ENCODE measurements around the gene TUBD1. TPM values are rescaled to one million over a fixed set of nuclear protein-coding genes. Genes with fewer than 3 reads are reported as not detected.
"Not testable (repeated sequence)": the region's sequence is repeated elsewhere in the genome, so short reads cannot be mapped to it uniquely, and the experiment has no call there.

TUBD1 gene
- total RNA-seq, 1 experiment from 2014 or later = 10.6 TPM

GRCh38 chr17:59858932-59859331 is 33.8 kb downstream of the TUBD1 start:
- no peaks in the 10 kb centered on the region for H3K27me3 ChIP-seq (ENCODE audit: control insufficient read depth, insufficient read depth, low read length)
- no peak for DNase-seq
- no peaks in the 10 kb centered on the region; the same call in 1 of the 2 replicates for H3K36me3 ChIP-seq (replicated peaks; ENCODE audit: control insufficient read depth, insufficient read depth, low read length)
- no peak overlapping the region for H3K4me3 ChIP-seq (ENCODE audit: insufficient read depth, low read depth, low read length)

- Histone ChIP-seq H3K4me3 (ENCODE audit: insufficient read depth, low read depth, low read length) (no peak overlapping the region), H3K36me3 (replicated peaks; ENCODE audit: control insufficient read depth, insufficient read depth, low read length) (no peaks in the 10 kb centered on the region; the same call in 1 of the 2 replicates), H3K27me3 (ENCODE audit: control insufficient read depth, insufficient read depth, low read length) (no peaks in the 10 kb centered on the region)
- DNase-seq = no peak
These were observed 34.5 kb downstream of the TUBD1 start for GRCh38 chr17:59858167-59858816.

GRCh38 chr17:59856859-59857794 is 35.6 kb downstream of the TUBD1 start:
- no peaks in the 10 kb centered on the region for H3K36me3 ChIP-seq (replicated peaks; ENCODE audit: control insufficient read depth, insufficient read depth, low read length)
- DNase-seq = peak; percentile 44
- no peaks in the 10 kb centered on the region for H3K27me3 ChIP-seq (ENCODE audit: control insufficient read depth, insufficient read depth, low read length)
- no peak overlapping the region for H3K4me3 ChIP-seq (ENCODE audit: insufficient read depth, low read depth, low read length)

- H3K4me3 ChIP-seq (ENCODE audit: insufficient read depth, low read depth, low read length); H3K36me3 ChIP-seq (replicated peaks; ENCODE audit: control insufficient read depth, insufficient read depth, low read length); H3K27me3 ChIP-seq (ENCODE audit: control insufficient read depth, insufficient read depth, low read length); DNase-seq: not testable (repeated sequence)
These were observed 38.6 kb downstream of the TUBD1 start for GRCh38 chr17:59853919-59854729.

GRCh38 chr17:59853168-59853918 is 39.4 kb downstream of the TUBD1 start:
- H3K36me3 ChIP-seq (replicated peaks; ENCODE audit: control insufficient read depth, insufficient read depth, low read length) = no peaks in the 10 kb centered on the region
- H3K4me3 ChIP-seq (ENCODE audit: insufficient read depth, low read depth, low read length) = no peak overlapping the region
- no peaks in the 10 kb centered on the region for H3K27me3 ChIP-seq (ENCODE audit: control insufficient read depth, insufficient read depth, low read length)
- peak; percentile 62 for DNase-seq

GRCh38 chr17:59852847-59853167 is 39.9 kb downstream of the TUBD1 start:
- H3K4me3 ChIP-seq (ENCODE audit: insufficient read depth, low read depth, low read length); H3K36me3 ChIP-seq (replicated peaks; ENCODE audit: control insufficient read depth, insufficient read depth, low read length); DNase-seq; H3K27me3 ChIP-seq (ENCODE audit: control insufficient read depth, insufficient read depth, low read length): not testable (repeated sequence)

GRCh38 chr17:59851439-59852375 is 41.0 kb downstream of the TUBD1 start:
- Histone ChIP-seq H3K36me3 (replicated peaks; ENCODE audit: control insufficient read depth, insufficient read depth, low read length) (no peaks in the 10 kb centered on the region), H3K4me3 (ENCODE audit: insufficient read depth, low read depth, low read length) (no peak overlapping the region), H3K27me3 (ENCODE audit: control insufficient read depth, insufficient read depth, low read length) (no peaks in the 10 kb centered on the region)
- no peak for DNase-seq

GRCh38 chr17:59850311-59850710 is 42.4 kb downstream of the TUBD1 start:
- H3K27me3 ChIP-seq (ENCODE audit: control insufficient read depth, insufficient read depth, low read length); H3K36me3 ChIP-seq (replicated peaks; ENCODE audit: control insufficient read depth, insufficient read depth, low read length); DNase-seq: not testable (repeated sequence)

GRCh38 chr17:59848778-59849177 is 44.0 kb downstream of the TUBD1 start:
- H3K27me3 ChIP-seq (ENCODE audit: control insufficient read depth, insufficient read depth, low read length) = no peaks in the 10 kb centered on the region
- no peaks in the 10 kb centered on the region for H3K36me3 ChIP-seq (replicated peaks; ENCODE audit: control insufficient read depth, insufficient read depth, low read length)
- no peak overlapping the region for H3K4me3 ChIP-seq (ENCODE audit: insufficient read depth, low read depth, low read length)
- DNase-seq = no peak

More at GRCh38 chr17:59850311-59850710, 42.4 kb downstream of the TUBD1 start:
- H3K4me3 ChIP-seq (ENCODE audit: insufficient read depth, low read depth, low read length) = not testable (repeated sequence)

- Histone ChIP-seq H3K4me3 (ENCODE audit: insufficient read depth, low read depth, low read length) (no peak overlapping the region), H3K27me3 (ENCODE audit: control insufficient read depth, insufficient read depth, low read length) (no peaks in the 10 kb centered on the region), H3K36me3 (replicated peaks; ENCODE audit: control insufficient read depth, insufficient read depth, low read length) (no peaks in the 10 kb centered on the region)
- DNase-seq = no peak
These were observed 44.4 kb downstream of the TUBD1 start for GRCh38 chr17:59848385-59848668.

GRCh38 chr17:59846394-59847165 is 46.2 kb downstream of the TUBD1 start:
- DNase-seq = peak; percentile 36
- Histone ChIP-seq H3K4me3 (ENCODE audit: insufficient read depth, low read depth, low read length) (no peak overlapping the region), H3K36me3 (replicated peaks; ENCODE audit: control insufficient read depth, insufficient read depth, low read length) (no peaks in the 10 kb centered on the region), H3K27me3 (ENCODE audit: control insufficient read depth, insufficient read depth, low read length) (no peaks in the 10 kb centered on the region)

GRCh38 chr17:59845595-59846393 is 46.9 kb downstream of the TUBD1 start:
- Histone ChIP-seq H3K4me3 (ENCODE audit: insufficient read depth, low read depth, low read length) (no peak overlapping the region), H3K36me3 (replicated peaks; ENCODE audit: control insufficient read depth, insufficient read depth, low read length) (no peaks in the 10 kb centered on the region), H3K27me3 (ENCODE audit: control insufficient read depth, insufficient read depth, low read length) (no peaks in the 10 kb centered on the region)
- peak; percentile 33 for DNase-seq
